Measurements from ENCODE around the gene CLDN7.
A peak's percentile ranks its signal among the peaks of the same experiment; 100 is the strongest.

CLDN7 gene

DNA sequence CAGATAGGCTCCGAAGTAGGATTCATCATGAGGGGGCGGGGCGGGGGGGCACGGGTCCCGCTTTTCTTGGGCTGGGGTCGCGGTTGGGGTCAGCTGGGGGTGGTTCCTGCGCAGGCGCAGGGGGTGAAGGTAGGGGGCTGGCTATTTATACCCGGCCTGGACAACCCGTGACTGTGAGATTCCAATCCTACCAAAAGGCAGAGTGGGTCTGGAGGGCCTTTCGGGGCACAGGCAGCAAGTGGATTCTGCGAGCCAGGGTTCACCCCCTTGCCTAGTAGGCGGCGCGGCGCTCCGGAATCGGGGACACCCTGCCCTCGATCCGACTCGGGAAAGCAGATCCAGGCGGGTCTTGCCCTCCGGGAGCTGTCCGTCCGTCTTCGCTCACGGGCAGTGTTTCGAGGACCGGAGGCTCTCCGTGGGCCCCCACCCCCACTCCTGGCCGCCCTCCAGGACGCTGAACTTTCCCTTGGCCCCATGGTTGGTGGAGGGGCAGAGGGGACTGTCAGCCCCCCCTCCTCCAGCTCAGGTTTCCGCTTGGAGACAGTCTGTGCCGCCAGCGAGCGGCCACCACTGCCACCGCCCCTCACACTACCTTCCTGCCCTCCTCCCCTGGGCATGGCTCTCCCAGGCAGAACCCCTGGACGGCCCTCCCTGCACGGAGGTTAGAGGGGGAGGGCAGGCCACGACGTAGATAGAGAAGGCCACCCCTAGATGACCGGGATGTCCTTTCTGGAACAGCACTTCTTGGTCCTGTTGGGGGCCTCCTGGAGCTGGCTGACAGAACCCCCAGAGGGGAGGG is 19.9 kb upstream of the CLDN7 start:
- H3K27ac ChIP-seq, result peak overlapping the region; percentile 81
- ChIA-PET CTCF (interaction anchor here (0.9 to 4.4 kb wide), 2 partner anchors 14 to 31 kb away, joined by 5 to 48 read pairs; no protein-coding TSS in a partner anchor), POLR2A (ENCODE audit: low non-redundant PET) (no interaction called here)
- TF ChIP-seq, protein P1, sequence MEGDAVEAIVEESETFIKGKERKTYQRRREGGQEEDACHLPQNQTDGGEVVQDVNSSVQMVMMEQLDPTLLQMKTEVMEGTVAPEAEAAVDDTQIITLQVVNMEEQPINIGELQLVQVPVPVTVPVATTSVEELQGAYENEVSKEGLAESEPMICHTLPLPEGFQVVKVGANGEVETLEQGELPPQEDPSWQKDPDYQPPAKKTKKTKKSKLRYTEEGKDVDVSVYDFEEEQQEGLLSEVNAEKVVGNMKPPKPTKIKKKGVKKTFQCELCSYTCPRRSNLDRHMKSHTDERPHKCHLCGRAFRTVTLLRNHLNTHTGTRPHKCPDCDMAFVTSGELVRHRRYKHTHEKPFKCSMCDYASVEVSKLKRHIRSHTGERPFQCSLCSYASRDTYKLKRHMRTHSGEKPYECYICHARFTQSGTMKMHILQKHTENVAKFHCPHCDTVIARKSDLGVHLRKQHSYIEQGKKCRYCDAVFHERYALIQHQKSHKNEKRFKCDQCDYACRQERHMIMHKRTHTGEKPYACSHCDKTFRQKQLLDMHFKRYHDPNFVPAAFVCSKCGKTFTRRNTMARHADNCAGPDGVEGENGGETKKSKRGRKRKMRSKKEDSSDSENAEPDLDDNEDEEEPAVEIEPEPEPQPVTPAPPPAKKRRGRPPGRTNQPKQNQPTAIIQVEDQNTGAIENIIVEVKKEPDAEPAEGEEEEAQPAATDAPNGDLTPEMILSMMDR (conservative IDR thresholded peaks at IDR 0.05; ENCODE audit: low read depth), result no peak
- DNase-seq (ENCODE audit: low spot score), result no peak

DNA sequence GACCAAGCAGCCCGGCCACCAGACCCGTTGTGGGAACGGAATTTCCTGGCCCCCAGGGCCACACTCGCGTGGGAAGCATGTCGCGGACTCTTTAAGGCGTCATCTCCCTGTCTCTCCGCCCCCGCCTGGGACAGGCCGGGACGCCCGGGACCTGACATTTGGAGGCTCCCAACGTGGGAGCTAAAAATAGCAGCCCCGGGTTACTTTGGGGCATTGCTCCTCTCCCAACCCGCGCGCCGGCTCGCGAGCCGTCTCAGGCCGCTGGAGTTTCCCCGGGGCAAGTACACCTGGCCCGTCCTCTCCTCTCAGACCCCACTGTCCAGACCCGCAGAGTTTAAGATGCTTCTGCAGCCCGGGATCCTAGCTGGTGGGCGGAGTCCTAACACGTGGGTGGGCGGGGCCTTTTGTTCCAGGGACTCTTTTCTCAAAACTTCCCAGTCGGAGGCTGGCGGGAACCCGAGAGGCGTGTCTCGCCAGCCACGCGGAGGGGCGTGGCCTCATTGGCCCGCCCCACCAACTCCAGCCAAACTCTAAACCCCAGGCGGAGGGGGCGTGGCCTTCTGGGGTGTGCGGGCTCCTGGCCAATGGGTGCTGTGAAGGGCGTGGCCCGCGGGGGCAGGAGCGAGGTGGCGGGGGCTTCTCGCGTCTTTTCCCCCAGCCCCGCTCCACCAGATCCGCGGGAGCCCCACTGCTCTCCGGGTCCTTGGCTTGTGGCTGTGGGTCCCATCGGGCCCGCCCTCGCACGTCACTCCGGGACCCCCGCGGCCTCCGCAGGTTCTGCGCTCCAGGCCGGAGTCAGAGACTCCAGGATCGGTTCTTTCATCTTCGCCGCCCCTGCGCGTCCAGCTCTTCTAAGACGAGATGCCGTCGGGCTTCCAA is 19.0 kb upstream of the CLDN7 start, which contains the start of gene SLC2A4:
Gene SLC2A4, plus strand, starts transcription at position 645 of the 879 bp plus-strand sequence. Its CDS starts 217 bp downstream, at position 862.
- CTCF ChIA-PET, result interaction anchor here (0.6 to 4.4 kb wide), 7 partner anchors 10 to 152 kb away, joined by 3 to 48 read pairs (median 4); no protein-coding TSS in a partner anchor
- TF ChIP-seq, protein P1 (conservative IDR thresholded peaks at IDR 0.05; ENCODE audit: low read depth), result no peak
- POLR2A ChIA-PET (ENCODE audit: low non-redundant PET), result interaction anchor here (0.7 to 1.0 kb wide), 4 partner anchors 12 to 31 kb away, joined by 3 to 5 read pairs (median 4); no protein-coding TSS in a partner anchor
- H3K27ac ChIP-seq, result peak within 1 kb of the TSS; percentile 81
- peak; percentile 98 for DNase-seq (ENCODE audit: low spot score)

DNA sequence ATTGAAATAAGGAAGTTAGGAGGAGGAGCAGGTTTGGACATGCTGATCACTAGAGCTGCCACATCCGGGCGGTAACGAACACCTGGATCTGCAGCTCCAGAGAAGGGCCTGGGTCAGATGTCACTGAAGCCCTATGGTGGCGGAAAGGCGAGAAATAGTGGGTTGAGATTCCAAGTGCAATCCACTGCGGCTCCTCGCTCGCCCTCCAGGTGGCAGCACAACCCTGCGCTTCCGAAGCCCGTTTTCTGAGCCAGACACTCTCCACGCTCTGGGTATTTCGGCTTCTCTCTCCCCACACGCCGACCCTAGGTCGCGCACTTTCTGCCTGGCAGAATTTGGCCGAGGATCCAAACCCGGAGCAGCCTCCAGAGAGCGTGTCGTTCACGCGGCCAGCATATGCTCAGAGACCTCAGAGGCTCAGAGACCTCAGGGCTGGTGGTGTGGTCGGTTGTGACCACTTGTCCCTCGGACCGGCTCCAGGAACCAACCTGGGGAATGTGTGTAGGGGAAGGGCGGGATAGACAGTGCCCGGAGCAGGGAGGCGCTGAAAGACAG is 18.3 kb upstream of the CLDN7 start:
- ChIA-PET POLR2A (ENCODE audit: low non-redundant PET) (interaction anchor here (0.8 to 1.0 kb wide), 3 partner anchors 13 to 31 kb away, joined by 3 to 5 read pairs (median 4); no protein-coding TSS in a partner anchor), CTCF (interaction anchor here (0.5 to 4.4 kb wide), 9 partner anchors 10 to 92 kb away, joined by 3 to 48 read pairs (median 3); partner anchors contain the start of gene DVL2)
- H3K27ac ChIP-seq, result peak overlapping the region; percentile 81
- peak; percentile 77 for DNase-seq (ENCODE audit: low spot score)
- TF ChIP-seq, protein P1 (conservative IDR thresholded peaks at IDR 0.05; ENCODE audit: low read depth), result peak; percentile 93

DNA sequence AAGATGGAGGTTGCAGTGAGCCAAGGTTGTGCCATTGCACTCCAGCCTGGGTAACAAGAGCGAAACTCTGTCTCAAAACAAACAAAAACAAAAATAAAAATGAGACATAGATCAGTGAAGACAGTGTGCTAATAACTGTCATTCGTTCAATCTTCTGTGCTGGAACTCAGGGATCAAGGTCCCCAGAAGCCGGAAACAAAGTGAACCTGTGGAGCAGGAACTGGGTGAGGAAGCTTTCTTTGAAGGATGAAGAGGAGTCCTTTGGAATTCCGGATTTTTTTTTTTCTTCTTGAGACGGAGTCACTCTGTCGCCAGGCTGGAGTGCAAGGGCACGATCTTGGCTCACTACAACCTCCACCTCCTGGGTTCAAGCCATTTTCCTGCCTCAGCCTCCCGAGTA is 17.2 kb upstream of the CLDN7 start:
- ChIA-PET CTCF (interaction anchor here (0.6 to 4.4 kb wide), 4 partner anchors 11 to 45 kb away, joined by 3 to 48 read pairs (median 4); partner anchors contain the start of gene DVL2), POLR2A (ENCODE audit: low non-redundant PET) (no interaction called here)
- TF ChIP-seq, protein P1 (conservative IDR thresholded peaks at IDR 0.05; ENCODE audit: low read depth), result no peak
- DNase-seq (ENCODE audit: low spot score), result no peak
- H3K27ac ChIP-seq, result peak overlapping the region; percentile 81

DNA sequence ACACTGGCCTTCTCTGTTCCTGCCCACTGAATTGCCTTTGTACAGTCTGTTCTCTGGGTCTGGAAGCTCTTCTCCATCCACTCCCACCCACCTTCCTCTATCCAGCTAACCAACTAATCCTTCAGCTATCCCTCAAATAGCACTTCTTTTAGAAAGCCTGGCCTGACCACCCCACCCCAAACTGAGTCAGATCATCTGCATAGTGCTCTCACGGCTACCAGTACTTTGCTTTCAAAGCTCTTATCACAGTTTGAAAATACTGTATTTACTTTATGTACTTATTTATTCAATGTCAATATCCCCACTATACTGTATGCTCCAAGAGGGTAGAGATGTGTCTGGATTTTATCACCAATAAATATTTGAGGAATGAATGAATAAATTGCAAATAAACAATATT is 4.5 kb upstream of the CLDN7 start:
- TF ChIP-seq, protein P1 (conservative IDR thresholded peaks at IDR 0.05; ENCODE audit: low read depth), result no peak
- no peak overlapping the region for H3K27ac ChIP-seq
- ChIA-PET POLR2A (ENCODE audit: low non-redundant PET) (interaction anchor here (0.7 kb wide), 1 partner anchor 70 kb away, joined by 3 read pairs; the partner anchor contains the start of gene ACAP1), CTCF (interaction anchor here (0.6 kb wide), 1 partner anchor 14 kb away, joined by 4 read pairs; no protein-coding TSS in a partner anchor)
- DNase-seq (ENCODE audit: low spot score), result no peak
